Skeletal muscle tissue (tissue), 4 donors: ENCODE measurements around the gene BOC. TPM values are rescaled to one million over a fixed set of nuclear protein-coding genes. Genes with fewer than 3 reads are reported as not detected.

Experiments
- H3K27ac ChIP-seq: one replicate; pipeline ENCODE4 v1.7.0; 2013; ENCODE audit warnings: mild to moderate bottlenecking, low read depth, low read length, inconsistent platforms
- H3K27me3 ChIP-seq, 3 donors: one replicate each; pipeline ENCODE4 v1.7.0; 2013; ENCODE audit warnings: low read length in 3 of 3; ENCODE audit not compliant: control insufficient read depth in 3 of 3, insufficient read depth in 3 of 3
- H3K36me3 ChIP-seq, 3 donors: one replicate each; pipeline ENCODE4 v1.7.0; 2013; ENCODE audit warnings: low read length in 3 of 3; ENCODE audit not compliant: control insufficient read depth in 3 of 3, insufficient read depth in 3 of 3
- H3K4me1 ChIP-seq, 3 donors: one replicate each; pipeline ENCODE4 v1.7.0; 2013; ENCODE audit warnings: low read length in 3 of 3, mild to moderate bottlenecking in 3 of 3; ENCODE audit not compliant: control insufficient read depth in 3 of 3, insufficient read depth in 3 of 3
- H3K4me3 ChIP-seq, 3 donors: one replicate each; pipeline ENCODE4 v1.7.0; 2013; ENCODE audit warnings: low read length in 3 of 3
- H3K9ac ChIP-seq, 3 donors: one replicate each; pipeline ENCODE4 v1.7.0; 2013; ENCODE audit warnings: low read length in 3 of 3, mild to moderate bottlenecking in 3 of 3, moderate library complexity in 2 of 3, low read depth in 1 of 3
- H3K9me3 ChIP-seq, 3 donors: one replicate each; pipeline ENCODE4 v1.7.0; 2013; ENCODE audit warnings: low read length in 3 of 3; ENCODE audit not compliant: control insufficient read depth in 3 of 3
- total RNA-seq: library from RNA; depleted of rRNA; stranded (reverse); fragments of >200 nt; gene quantifications from one replicate; pipeline ENCODE4 v1.2.3, GENCODE V29; 2014
- donor health status: Osteomylitis.

BOC gene
- total RNA-seq, 1 donor from 2014 or later, result 28.7 TPM

DNA sequence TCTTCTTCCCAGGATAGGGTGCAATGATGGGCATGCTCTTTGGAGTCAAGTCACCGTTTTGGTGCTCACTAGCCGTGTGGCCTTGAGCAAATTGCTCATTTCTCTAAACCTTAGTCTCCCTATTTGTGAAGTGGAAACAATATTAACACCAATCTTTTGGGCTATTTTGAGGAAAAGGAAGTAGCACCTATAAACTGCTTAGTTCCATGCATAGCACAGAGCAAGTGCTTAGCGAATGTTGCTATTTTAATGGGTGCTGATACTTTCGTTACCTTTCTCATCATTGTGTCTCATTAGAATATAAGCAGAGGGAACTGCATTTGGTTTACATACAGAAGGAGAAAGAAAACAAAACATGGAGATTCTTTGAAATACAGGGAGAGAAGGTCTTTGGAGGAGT is 66.1 kb downstream of the BOC start:
- H3K27me3 ChIP-seq, result peaks cover 0 to 5% (median 0%) of the 10 kb centered on the region in 3 donors
- H3K27ac ChIP-seq, result no peak overlapping the region
- H3K4me3 ChIP-seq, result no peak overlapping the region
- H3K9me3 ChIP-seq, result no peaks in the 10 kb centered on the region
- no peak overlapping the region for H3K9ac ChIP-seq
- H3K36me3 ChIP-seq, result peaks cover 0 to 14% (median 8%) of the 10 kb centered on the region in 3 donors
- peaks cover 13 to 17% (median 16%) of the 10 kb centered on the region in 3 donors for H3K4me1 ChIP-seq

DNA sequence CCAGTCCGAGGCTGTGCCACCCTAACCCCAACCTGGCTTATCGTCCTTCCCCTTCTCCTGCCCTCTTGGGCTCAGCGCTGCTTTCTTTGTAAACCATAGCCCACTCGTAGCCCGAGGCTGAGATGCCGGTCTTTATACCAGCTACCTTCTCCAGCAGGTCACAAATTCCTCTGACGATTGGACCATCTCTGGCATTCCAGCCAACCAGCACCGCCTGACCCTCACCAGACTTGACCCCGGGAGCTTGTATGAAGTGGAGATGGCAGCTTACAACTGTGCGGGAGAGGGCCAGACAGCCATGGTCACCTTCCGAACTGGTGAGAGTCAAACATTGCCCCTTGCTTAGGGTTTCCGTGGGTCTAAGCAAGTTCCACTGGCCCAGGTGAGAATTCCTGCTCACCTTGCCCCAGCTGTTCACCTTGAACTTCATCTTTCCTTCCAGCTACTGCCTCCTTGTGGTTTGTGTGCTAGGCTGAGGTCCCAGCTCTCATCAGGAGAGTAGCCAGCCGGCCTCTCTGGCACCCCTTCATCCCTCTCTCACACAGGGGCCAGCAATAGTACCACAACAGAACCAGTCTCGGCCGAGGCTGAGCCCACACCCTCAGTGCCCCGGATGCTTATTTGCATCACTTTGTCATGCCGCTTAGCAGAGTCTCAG is 66.7 kb downstream of the BOC start:
- Histone ChIP-seq H3K27ac (no peak overlapping the region), H3K36me3 (peaks cover 0 to 11% (median 8%) of the 10 kb centered on the region in 3 donors), H3K4me3 (no peak overlapping the region), H3K4me1 (peaks cover 13 to 17% (median 16%) of the 10 kb centered on the region in 3 donors), H3K27me3 (peaks cover 0 to 5% (median 0%) of the 10 kb centered on the region in 3 donors), H3K9ac (no peak overlapping the region), H3K9me3 (no peaks in the 10 kb centered on the region)

- Histone ChIP-seq H3K9ac (no peak overlapping the region), H3K9me3 (no peaks in the 10 kb centered on the region), H3K4me3 (no peak overlapping the region), H3K27ac (no peak overlapping the region), H3K4me1 (peaks cover 13 to 17% (median 16%) of the 10 kb centered on the region in 3 donors), H3K27me3 (peaks cover 0 to 5% (median 0%) of the 10 kb centered on the region in 3 donors), H3K36me3 (peaks cover 0 to 11% (median 8%) of the 10 kb centered on the region in 3 donors)
Observed at GRCh38 chr3:113278599-113278955, 67.2 kb downstream of the BOC start.

- Histone ChIP-seq H3K27ac (no peak overlapping the region), H3K4me3 (no peak overlapping the region), H3K4me1 (peaks cover 12 to 17% (median 13%) of the 10 kb centered on the region in 3 donors), H3K9ac (no peak overlapping the region), H3K9me3 (no peaks in the 10 kb centered on the region), H3K27me3 (peaks cover 0 to 5% (median 0%) of the 10 kb centered on the region in 3 donors), H3K36me3 (peaks cover 0 to 11% (median 8%) of the 10 kb centered on the region in 3 donors)
Observed at GRCh38 chr3:113279686-113280085, 68.3 kb downstream of the BOC start.

DNA sequence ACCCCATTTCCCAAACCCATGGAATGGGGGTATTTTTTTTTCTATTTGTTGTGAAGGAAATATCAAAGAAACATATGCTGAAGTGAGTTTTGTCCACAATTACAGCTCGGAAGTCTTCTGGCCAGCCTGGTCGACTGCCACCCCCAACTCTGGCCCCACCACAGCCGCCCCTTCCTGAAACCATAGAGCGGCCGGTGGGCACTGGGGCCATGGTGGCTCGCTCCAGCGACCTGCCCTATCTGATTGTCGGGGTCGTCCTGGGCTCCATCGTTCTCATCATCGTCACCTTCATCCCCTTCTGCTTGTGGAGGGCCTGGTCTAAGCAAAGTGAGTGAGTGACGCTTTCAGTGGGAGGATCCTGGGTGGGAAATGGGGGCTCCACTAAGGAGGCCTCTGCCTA is 71.9 kb downstream of the BOC start:
- peaks cover 0 to 10% (median 10%) of the 10 kb centered on the region in 3 donors for H3K36me3 ChIP-seq
- H3K27ac ChIP-seq, result no peak overlapping the region

GRCh38 chr3:113284453-113285050 is 73.2 kb downstream of the BOC start:
- no peak overlapping the region for H3K4me3 ChIP-seq
- no peaks in the 10 kb centered on the region for H3K4me1 ChIP-seq
- H3K9me3 ChIP-seq, result no peaks in the 10 kb centered on the region
- no peak overlapping the region for H3K9ac ChIP-seq
- H3K36me3 ChIP-seq, result peaks cover 0 to 8% (median 7%) of the 10 kb centered on the region in 3 donors
- H3K27me3 ChIP-seq, result peaks cover 0 to 5% (median 0%) of the 10 kb centered on the region in 3 donors
- H3K27ac ChIP-seq, result no peak overlapping the region

More for the DNA sequence above, 71.9 kb downstream of the BOC start:
- no peak overlapping the region for H3K9ac ChIP-seq
- peaks cover 0 to 5% (median 0%) of the 10 kb centered on the region in 3 donors for H3K27me3 ChIP-seq
- no peaks in the 10 kb centered on the region for H3K9me3 ChIP-seq
- no peaks in the 10 kb centered on the region for H3K4me1 ChIP-seq
- H3K4me3 ChIP-seq, result no peak overlapping the region

GRCh38 chr3:113285226-113285625 is 73.9 kb downstream of the BOC start:
- peaks cover 0 to 5% (median 0%) of the 10 kb centered on the region in 3 donors for H3K27me3 ChIP-seq
- H3K4me1 ChIP-seq, result no peaks in the 10 kb centered on the region
- no peak overlapping the region for H3K9ac ChIP-seq
- H3K27ac ChIP-seq, result no peak overlapping the region
- H3K9me3 ChIP-seq, result no peaks in the 10 kb centered on the region
- no peak overlapping the region for H3K4me3 ChIP-seq
- peaks cover 0 to 8% (median 6%) of the 10 kb centered on the region in 3 donors for H3K36me3 ChIP-seq

GRCh38 chr3:113285741-113286140 is 74.4 kb downstream of the BOC start:
- peaks cover 0 to 5% (median 2%) of the 10 kb centered on the region in 3 donors for H3K36me3 ChIP-seq
- H3K9ac ChIP-seq, result no peak overlapping the region
- H3K27ac ChIP-seq, result no peak overlapping the region
- H3K4me1 ChIP-seq, result no peaks in the 10 kb centered on the region
- H3K27me3 ChIP-seq, result peaks cover 0 to 4% (median 0%) of the 10 kb centered on the region in 3 donors
- no peak overlapping the region for H3K4me3 ChIP-seq
- no peaks in the 10 kb centered on the region for H3K9me3 ChIP-seq

- H3K9me3 ChIP-seq, result no peaks in the 10 kb centered on the region
- H3K27ac ChIP-seq, result no peak overlapping the region
- H3K36me3 ChIP-seq, result peaks cover 0 to 2% (median 2%) of the 10 kb centered on the region in 3 donors
- H3K4me3 ChIP-seq, result no peak overlapping the region
- no peaks in the 10 kb centered on the region for H3K4me1 ChIP-seq
- H3K9ac ChIP-seq, result peak overlapping the region in 1 of 3 donors; percentile 8
- peaks cover 0 to 2% (median 0%) of the 10 kb centered on the region in 3 donors for H3K27me3 ChIP-seq
Observed at GRCh38 chr3:113286524-113286923, 75.2 kb downstream of the BOC start.

- H3K36me3 ChIP-seq, result peaks cover 0 to 2% (median 2%) of the 10 kb centered on the region in 3 donors
- H3K27ac ChIP-seq, result no peak overlapping the region
Observed at GRCh38 chr3:113287111-113287802, 75.9 kb downstream of the BOC start.

More at GRCh38 chr3:113287111-113287802, 75.9 kb downstream of the BOC start:
- Histone ChIP-seq H3K27me3 (no peaks in the 10 kb centered on the region), H3K4me3 (no peak overlapping the region), H3K9ac (no peak overlapping the region), H3K9me3 (no peaks in the 10 kb centered on the region), H3K4me1 (no peaks in the 10 kb centered on the region)
